GM20000 (cell line): Measurements from ENCODE around the gene SH3RF3.

Source experiments
- DNase-seq: peaks from one replicate; pipeline ENCODE4 v3.0.0; 2012; ENCODE audit warnings: low spot score
- CTCF ChIP-seq: IDR thresholded peaks from 2 replicates; pipeline ENCODE4 v1.5.1; 2012; ENCODE audit warnings: mild to moderate bottlenecking, control low read depth; ENCODE audit errors: extremely low read depth, missing control alignments

The SH3RF3 gene

GRCh38 chr2:109139865-109140396 is 10.9 kb downstream of the SH3RF3 start:
- TF ChIP-seq CTCF, result no peak
- DNase-seq, result no peak

GRCh38 chr2:109141006-109141600 is 12.1 kb downstream of the SH3RF3 start:
- no peak for DNase-seq
- TF ChIP-seq CTCF, result no peak

GRCh38 chr2:109141727-109142283 is 12.8 kb downstream of the SH3RF3 start:
- no peak for DNase-seq
- TF ChIP-seq CTCF, result no peak

GRCh38 chr2:109142416-109143210 is 13.6 kb downstream of the SH3RF3 start:
- no peak for DNase-seq

GRCh38 chr2:109143214-109144187 is 14.5 kb downstream of the SH3RF3 start:
- no peak for DNase-seq
- TF ChIP-seq CTCF, result no peak

More at GRCh38 chr2:109142416-109143210, 13.6 kb downstream of the SH3RF3 start:
- no peak for TF ChIP-seq CTCF

GRCh38 chr2:109144271-109144670 is 15.3 kb downstream of the SH3RF3 start:
- TF ChIP-seq CTCF, result no peak
- no peak for DNase-seq
